Measurements from ENCODE around the gene PLEKHJ1.
A peak's percentile ranks its signal among the peaks of the same experiment; 100 is the strongest.
"Not testable (repeated sequence)": the region's sequence is repeated elsewhere in the genome, so short reads cannot be mapped to it uniquely, and the experiment has no call there.

PLEKHJ1 gene, protein sequence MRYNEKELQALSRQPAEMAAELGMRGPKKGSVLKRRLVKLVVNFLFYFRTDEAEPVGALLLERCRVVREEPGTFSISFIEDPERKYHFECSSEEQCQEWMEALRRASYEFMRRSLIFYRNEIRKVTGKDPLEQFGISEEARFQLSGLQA

GRCh38 chr19:2236314-2237050 lies at the start of gene PLEKHJ1, which contains the start of gene SF3A2:
TSS of gene PLEKHJ1 (minus strand) at chr19:2236329. CDS start at chr19:2236248, 81 bp downstream.
TSS of gene SF3A2 (plus strand) at chr19:2236824. CDS start at chr19:2243419, 6,595 bp downstream.
- Histone ChIP-seq H3K9ac (ENCODE audit: low read depth in 1 of 2, low read length in 2 of 2) (peak within 1 kb of the TSS; percentile 92 to 94), H3K27me3 (ENCODE audit: control insufficient read depth in 2 of 2, insufficient read depth in 2 of 2, low read length in 2 of 2) (no peaks in the 10 kb centered on the region), H3K9me3 (ENCODE audit: control insufficient read depth in 2 of 2, low read length in 2 of 2) (no peaks in the 10 kb centered on the region), H3K36me3 (ENCODE audit: control insufficient read depth in 2 of 2, insufficient read depth in 2 of 2, low read length in 2 of 2) (peaks cover 10 to 26% of the 10 kb centered on the region in 2 donors), H3K27ac (ENCODE audit: low read depth in 2 of 2, low read length in 2 of 2) (peak within 1 kb of the TSS; percentile 100), H3K4me1 (ENCODE audit: control insufficient read depth in 2 of 2, insufficient read depth in 2 of 2, low read length in 2 of 2) (peaks cover 51 to 57% of the 10 kb centered on the region in 2 donors), H3K4me3 (ENCODE audit: low read length in 2 of 2) (peak within 1 kb of the TSS; percentile 81 to 85)

DNA sequence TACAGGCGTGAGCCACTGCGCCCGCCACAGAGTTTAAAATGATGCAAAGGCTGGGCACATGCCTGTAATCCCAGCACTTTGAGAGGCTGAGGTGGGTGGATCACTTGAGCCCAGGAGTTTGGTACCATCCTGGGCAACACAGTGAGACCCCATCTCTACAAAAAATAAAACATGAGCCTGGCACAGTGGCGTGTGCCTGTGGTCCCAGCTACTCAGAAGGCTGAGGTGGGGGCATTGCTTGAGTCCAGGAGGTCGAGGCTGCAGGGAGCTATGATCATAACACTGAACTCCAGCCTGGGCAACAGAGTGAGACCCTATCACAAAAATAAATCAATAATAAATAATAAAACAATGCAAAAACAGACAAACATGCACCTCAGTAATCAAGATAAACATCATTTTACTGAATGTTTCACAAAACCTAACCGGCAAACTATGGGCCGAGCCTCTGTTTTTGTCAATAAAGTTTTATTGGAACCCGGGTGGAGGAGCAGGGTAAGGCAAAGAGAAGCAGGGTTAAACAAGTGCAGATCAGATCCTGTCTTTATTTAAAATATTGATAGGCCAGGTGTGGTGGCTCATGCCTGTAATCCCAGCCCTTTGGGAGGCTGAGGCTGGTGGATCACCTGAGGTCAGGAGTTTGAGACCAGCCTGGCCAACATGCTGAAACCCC lies 47.8 kb upstream of the PLEKHJ1 start:
- Histone ChIP-seq H3K4me1 (ENCODE audit: control insufficient read depth in 2 of 2, insufficient read depth in 2 of 2, low read length in 2 of 2) (peaks cover 5 to 8% of the 10 kb centered on the region in 2 donors), H3K4me3 (ENCODE audit: low read length in 2 of 2) (no peak overlapping the region), H3K9ac (ENCODE audit: low read depth in 1 of 2, low read length in 2 of 2) (no peak overlapping the region), H3K36me3 (ENCODE audit: control insufficient read depth in 2 of 2, insufficient read depth in 2 of 2, low read length in 2 of 2) (no peaks in the 10 kb centered on the region), H3K27ac (ENCODE audit: low read depth in 2 of 2, low read length in 2 of 2) (no peak overlapping the region), H3K9me3 (ENCODE audit: control insufficient read depth in 2 of 2, low read length in 2 of 2) (no peaks in the 10 kb centered on the region), H3K27me3 (ENCODE audit: control insufficient read depth in 2 of 2, insufficient read depth in 2 of 2, low read length in 2 of 2) (peaks cover 11 to 19% of the 10 kb centered on the region in 2 donors)

DNA sequence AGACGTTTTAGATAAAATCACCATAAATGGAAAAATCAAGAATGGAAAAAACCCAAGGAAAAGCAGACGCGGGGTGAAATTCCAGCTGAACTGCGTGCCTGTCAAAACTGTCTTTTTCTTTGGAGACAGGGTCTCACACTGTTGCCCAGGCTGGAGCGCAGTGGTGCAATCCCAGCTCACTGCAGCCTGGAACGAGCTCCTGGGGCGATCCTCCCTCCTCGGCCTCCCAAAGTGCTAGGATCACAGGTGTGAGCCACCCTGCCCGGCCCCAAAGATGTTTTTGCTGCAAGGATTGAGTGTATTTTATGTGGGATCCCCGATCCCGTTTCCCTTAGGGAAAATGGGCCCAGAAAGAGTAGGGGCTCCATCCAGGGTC lies 46.7 kb upstream of the PLEKHJ1 start:
- Histone ChIP-seq H3K9me3 (ENCODE audit: control insufficient read depth in 2 of 2, low read length in 2 of 2) (no peaks in the 10 kb centered on the region), H3K9ac (ENCODE audit: low read depth in 1 of 2, low read length in 2 of 2) (no peak overlapping the region), H3K4me3 (ENCODE audit: low read length in 2 of 2) (no peak overlapping the region), H3K36me3 (ENCODE audit: control insufficient read depth in 2 of 2, insufficient read depth in 2 of 2, low read length in 2 of 2) (no peaks in the 10 kb centered on the region), H3K4me1 (ENCODE audit: control insufficient read depth in 2 of 2, insufficient read depth in 2 of 2, low read length in 2 of 2) (peaks cover 7 to 11% of the 10 kb centered on the region in 2 donors), H3K27me3 (ENCODE audit: control insufficient read depth in 2 of 2, insufficient read depth in 2 of 2, low read length in 2 of 2) (peaks cover 6 to 10% of the 10 kb centered on the region in 2 donors), H3K27ac (ENCODE audit: low read depth in 2 of 2, low read length in 2 of 2) (no peak overlapping the region)

- H3K4me3 ChIP-seq (ENCODE audit: low read length in 2 of 2), result peak within 1 kb of the TSS; percentile 50
- H3K4me1 ChIP-seq (ENCODE audit: control insufficient read depth in 2 of 2, insufficient read depth in 2 of 2, low read length in 2 of 2), result peaks cover 7 to 11% of the 10 kb centered on the region in 2 donors
- H3K36me3 ChIP-seq (ENCODE audit: control insufficient read depth in 2 of 2, insufficient read depth in 2 of 2, low read length in 2 of 2), result no peaks in the 10 kb centered on the region
- H3K27me3 ChIP-seq (ENCODE audit: control insufficient read depth in 2 of 2, insufficient read depth in 2 of 2, low read length in 2 of 2), result peaks cover 6% of the 10 kb centered on the region in 2 donors
- peak within 1 kb of the TSS; percentile 14 to 33 for H3K9ac ChIP-seq (ENCODE audit: low read depth in 1 of 2, low read length in 2 of 2)
- no peaks in the 10 kb centered on the region for H3K9me3 ChIP-seq (ENCODE audit: control insufficient read depth in 2 of 2, low read length in 2 of 2)
- no peak within 1 kb of the TSS for H3K27ac ChIP-seq (ENCODE audit: low read depth in 2 of 2, low read length in 2 of 2)
These were observed 46.1 kb upstream of the PLEKHJ1 start, which contains the start of gene PEAK3 for GRCh38 chr19:2282062-2282861. TSS of gene PEAK3 (minus strand) at chr19:2282175. CDS start at chr19:2280931, 1,244 bp downstream.

GRCh38 chr19:2281265-2282061 lies 45.3 kb upstream of the PLEKHJ1 start:
- not testable (repeated sequence) for H3K36me3 ChIP-seq (ENCODE audit: control insufficient read depth in 2 of 2, insufficient read depth in 2 of 2, low read length in 2 of 2); H3K27me3 ChIP-seq (ENCODE audit: control insufficient read depth in 2 of 2, insufficient read depth in 2 of 2, low read length in 2 of 2); H3K9me3 ChIP-seq (ENCODE audit: control insufficient read depth in 2 of 2, low read length in 2 of 2); H3K27ac ChIP-seq (ENCODE audit: low read depth in 2 of 2, low read length in 2 of 2)
- Histone ChIP-seq H3K9ac (ENCODE audit: low read depth in 1 of 2, low read length in 2 of 2) (peak overlapping the region in 1 of 2 donors; percentile 14), H3K4me3 (ENCODE audit: low read length in 2 of 2) (peak overlapping the region; percentile 50), H3K4me1 (ENCODE audit: control insufficient read depth in 2 of 2, insufficient read depth in 2 of 2, low read length in 2 of 2) (peaks cover 7 to 12% of the 10 kb centered on the region in 2 donors)

- Histone ChIP-seq H3K9ac (ENCODE audit: low read depth in 1 of 2, low read length in 2 of 2) (no peak overlapping the region), H3K9me3 (ENCODE audit: control insufficient read depth in 2 of 2, low read length in 2 of 2) (no peaks in the 10 kb centered on the region), H3K4me3 (ENCODE audit: low read length in 2 of 2) (no peak overlapping the region), H3K27ac (ENCODE audit: low read depth in 2 of 2, low read length in 2 of 2) (no peak overlapping the region), H3K36me3 (ENCODE audit: control insufficient read depth in 2 of 2, insufficient read depth in 2 of 2, low read length in 2 of 2) (no peaks in the 10 kb centered on the region), H3K27me3 (ENCODE audit: control insufficient read depth in 2 of 2, insufficient read depth in 2 of 2, low read length in 2 of 2) (peaks cover 0 to 4% of the 10 kb centered on the region in 2 donors), H3K4me1 (ENCODE audit: control insufficient read depth in 2 of 2, insufficient read depth in 2 of 2, low read length in 2 of 2) (peaks cover 7 to 19% of the 10 kb centered on the region in 2 donors)
These were observed 44.6 kb upstream of the PLEKHJ1 start for GRCh38 chr19:2280633-2281264.

GRCh38 chr19:2278459-2279158 lies 42.5 kb upstream of the PLEKHJ1 start:
- H3K36me3 ChIP-seq (ENCODE audit: control insufficient read depth in 2 of 2, insufficient read depth in 2 of 2, low read length in 2 of 2), result peaks cover 0 to 2% of the 10 kb centered on the region in 2 donors
- H3K27ac ChIP-seq (ENCODE audit: low read depth in 2 of 2, low read length in 2 of 2), result peak overlapping the region in 1 of 2 donors; percentile 7
- H3K9ac ChIP-seq (ENCODE audit: low read depth in 1 of 2, low read length in 2 of 2), result no peak overlapping the region
- H3K27me3 ChIP-seq (ENCODE audit: control insufficient read depth in 2 of 2, insufficient read depth in 2 of 2, low read length in 2 of 2), result peaks cover 0 to 3% of the 10 kb centered on the region in 2 donors
- no peaks in the 10 kb centered on the region for H3K9me3 ChIP-seq (ENCODE audit: control insufficient read depth in 2 of 2, low read length in 2 of 2)
- peaks cover 20 to 36% of the 10 kb centered on the region in 2 donors for H3K4me1 ChIP-seq (ENCODE audit: control insufficient read depth in 2 of 2, insufficient read depth in 2 of 2, low read length in 2 of 2)
- H3K4me3 ChIP-seq (ENCODE audit: low read length in 2 of 2), result no peak overlapping the region

DNA sequence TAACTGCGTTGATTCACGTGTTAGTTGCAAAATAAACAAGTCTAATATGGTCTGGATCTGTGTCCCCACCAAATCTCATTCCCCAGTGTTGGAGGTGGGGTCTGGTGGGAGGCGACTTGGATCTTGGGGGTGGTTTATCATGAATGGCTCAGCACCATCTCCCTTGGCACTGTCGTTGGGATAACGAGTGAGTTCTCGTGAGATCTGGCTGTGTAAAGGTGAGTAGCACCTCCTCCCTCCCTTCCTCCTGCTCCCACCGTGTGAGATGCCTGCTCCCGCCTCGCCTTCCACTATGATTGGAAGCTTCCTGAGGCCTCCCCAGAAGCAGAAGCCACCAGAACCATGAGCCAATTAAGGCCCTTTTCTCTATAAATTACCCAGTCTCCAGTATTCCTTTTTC lies 41.0 kb upstream of the PLEKHJ1 start:
- Histone ChIP-seq H3K9me3 (ENCODE audit: control insufficient read depth in 2 of 2, low read length in 2 of 2) (no peaks in the 10 kb centered on the region), H3K9ac (ENCODE audit: low read depth in 1 of 2, low read length in 2 of 2) (no peak overlapping the region), H3K4me1 (ENCODE audit: control insufficient read depth in 2 of 2, insufficient read depth in 2 of 2, low read length in 2 of 2) (peaks cover 30 to 47% of the 10 kb centered on the region in 2 donors), H3K36me3 (ENCODE audit: control insufficient read depth in 2 of 2, insufficient read depth in 2 of 2, low read length in 2 of 2) (peaks cover 4 to 12% of the 10 kb centered on the region in 2 donors), H3K4me3 (ENCODE audit: low read length in 2 of 2) (no peak overlapping the region), H3K27me3 (ENCODE audit: control insufficient read depth in 2 of 2, insufficient read depth in 2 of 2, low read length in 2 of 2) (peaks cover 0 to 3% of the 10 kb centered on the region in 2 donors), H3K27ac (ENCODE audit: low read depth in 2 of 2, low read length in 2 of 2) (no peak overlapping the region)

Data from mucosa of rectum (tissue), 2 donors.